GM18873 (cell line): ENCODE results near the gene OR8U1.
"Not testable (repeated sequence)": the region's sequence is repeated elsewhere in the genome, so short reads cannot be mapped to it uniquely, and the experiment has no call there.

Experiments
- ATAC-seq: cut with Tn5 transposase; IDR thresholded peaks from one replicate; pipeline ENCODE4 v1.9.1; 2021; ENCODE audit warnings: mild to moderate bottlenecking, moderate library complexity, moderate number of reproducible peaks; ENCODE audit not compliant: unreplicated experiment, low FRiP score

OR8U1 gene

GRCh38 chr11:56375324-56375723 is at the start of gene OR8U1:
OR8U1 (plus strand) TSS chr11:56375624; CDS start chr11:56375624, 0 bp downstream.
- ATAC-seq: no peak

DNA sequence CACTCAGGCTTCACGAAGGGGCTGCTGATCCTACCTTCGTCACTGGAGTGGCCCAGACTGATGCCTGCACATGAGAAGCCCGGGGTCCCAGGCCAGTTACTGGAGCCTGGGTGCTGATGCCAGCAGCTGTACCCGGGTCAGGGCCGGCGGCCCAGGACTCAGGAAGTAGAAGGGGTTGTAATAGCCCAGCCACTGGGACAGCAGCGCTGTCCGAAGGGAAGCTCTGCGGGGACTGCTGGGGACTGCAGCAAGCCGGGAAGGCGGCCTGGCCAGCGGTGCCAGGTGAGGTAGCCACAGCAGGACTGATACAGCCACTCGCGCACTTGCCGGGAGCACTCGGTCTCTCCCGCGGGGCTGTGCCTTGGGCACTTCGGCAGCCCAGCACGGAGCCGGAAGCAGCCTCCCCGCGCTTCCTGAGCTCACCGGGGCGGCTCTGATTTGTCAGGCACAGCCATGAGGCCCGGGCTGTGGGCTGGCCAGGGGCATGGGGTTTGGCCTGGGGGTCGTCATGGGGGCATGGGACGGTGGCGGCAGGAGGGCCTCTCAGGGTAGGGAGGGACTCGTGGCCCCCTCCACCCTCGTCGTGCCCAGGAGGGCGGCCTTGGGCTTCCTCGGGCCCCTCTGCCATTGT is 43.4 kb upstream of the OR8U1 start:
- no peak for ATAC-seq

GRCh38 chr11:56333156-56333555 is 42.3 kb upstream of the OR8U1 start:
- no peak for ATAC-seq

DNA sequence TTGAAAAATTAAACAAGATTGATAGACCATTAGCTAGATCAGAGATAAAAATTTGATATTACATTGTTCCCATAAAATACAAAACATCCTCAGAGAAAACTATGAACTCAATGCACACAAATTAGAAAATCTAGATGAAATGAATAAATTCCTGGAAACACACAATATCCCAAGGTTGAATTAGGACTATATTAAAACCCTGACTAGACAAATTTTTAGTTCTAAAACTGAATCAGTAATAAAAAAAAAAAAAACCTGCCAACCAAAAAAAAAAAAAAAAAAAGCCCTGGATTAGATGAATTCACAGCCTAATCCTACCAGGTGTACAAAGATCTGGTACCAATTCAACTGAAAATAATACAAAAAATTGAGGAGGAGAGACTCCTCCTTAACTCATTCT is 35.1 kb upstream of the OR8U1 start:
- no peak for ATAC-seq

- no peak for ATAC-seq
Observed at GRCh38 chr11:56345739-56346138, 29.7 kb upstream of the OR8U1 start, which contains the start of gene OR8K1. OR8K1 (plus strand) TSS chr11:56346039; CDS start chr11:56346039, 0 bp downstream.

DNA sequence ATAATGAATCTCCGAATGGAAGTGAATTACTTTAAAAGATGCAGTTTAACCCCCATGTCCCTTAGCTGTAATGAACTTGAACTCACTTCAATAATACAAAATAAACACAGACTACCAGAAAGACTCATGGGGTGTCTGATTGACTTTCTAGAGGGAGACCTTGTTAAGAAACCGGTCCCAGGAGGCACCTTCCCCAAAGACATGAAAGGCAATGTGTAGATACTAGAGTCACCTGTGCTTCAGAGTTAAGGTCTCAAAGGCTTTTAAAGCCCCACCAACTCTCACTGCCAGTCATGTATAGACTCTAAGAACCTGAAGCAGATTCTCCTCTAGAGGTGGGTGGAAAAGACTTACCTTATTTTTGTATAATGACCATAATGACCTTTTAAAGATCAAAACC is 21.4 kb upstream of the OR8U1 start, which contains the start of gene OR8J1:
Gene OR8J1, plus strand, starts transcription at position 301 of the 400 bp plus-strand sequence. CDS start 5,956 bp downstream, outside the sequence.
- no peak for ATAC-seq

- no peak for ATAC-seq
Observed at GRCh38 chr11:56380120-56380519, 4.7 kb downstream of the OR8U1 start.

DNA sequence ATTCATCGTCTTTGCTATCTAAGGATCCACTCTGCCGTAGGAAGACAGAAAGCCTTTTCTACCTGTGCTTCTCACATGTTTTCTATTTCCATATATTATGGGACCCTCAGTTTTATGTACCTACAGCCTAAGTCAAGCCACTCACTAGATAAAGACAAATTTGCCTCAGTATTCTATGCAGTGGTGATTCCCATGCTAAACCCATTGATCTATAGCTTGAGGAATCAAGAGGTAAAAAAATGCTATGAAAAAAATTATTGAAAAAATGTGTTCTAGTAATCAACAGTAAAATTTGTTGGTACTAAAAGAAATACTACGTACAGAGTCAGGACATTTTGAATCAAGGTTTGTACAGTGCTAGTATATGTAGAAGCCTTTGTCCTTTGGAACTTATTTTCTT is 19.0 kb downstream of the OR8U1 start:
- ATAC-seq: no peak

DNA sequence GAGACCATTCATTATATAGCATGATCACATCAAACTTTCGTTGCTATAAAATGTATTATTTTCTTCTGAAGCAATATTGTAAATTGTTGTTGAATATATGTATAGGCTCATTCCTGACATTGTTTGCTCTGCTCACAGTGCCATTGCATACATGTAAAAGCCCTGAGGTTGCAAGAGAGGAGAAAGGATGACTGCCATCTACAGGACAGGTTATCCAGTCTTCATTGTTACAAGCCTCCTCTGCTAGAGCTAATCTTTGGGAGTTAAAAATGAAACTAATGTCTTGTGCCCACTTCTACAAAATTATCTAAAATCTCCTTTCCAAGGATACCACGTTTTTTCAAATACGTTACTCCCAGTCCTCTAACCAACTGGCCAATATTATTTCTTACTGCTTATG is 20.6 kb downstream of the OR8U1 start:
- no peak for ATAC-seq

DNA sequence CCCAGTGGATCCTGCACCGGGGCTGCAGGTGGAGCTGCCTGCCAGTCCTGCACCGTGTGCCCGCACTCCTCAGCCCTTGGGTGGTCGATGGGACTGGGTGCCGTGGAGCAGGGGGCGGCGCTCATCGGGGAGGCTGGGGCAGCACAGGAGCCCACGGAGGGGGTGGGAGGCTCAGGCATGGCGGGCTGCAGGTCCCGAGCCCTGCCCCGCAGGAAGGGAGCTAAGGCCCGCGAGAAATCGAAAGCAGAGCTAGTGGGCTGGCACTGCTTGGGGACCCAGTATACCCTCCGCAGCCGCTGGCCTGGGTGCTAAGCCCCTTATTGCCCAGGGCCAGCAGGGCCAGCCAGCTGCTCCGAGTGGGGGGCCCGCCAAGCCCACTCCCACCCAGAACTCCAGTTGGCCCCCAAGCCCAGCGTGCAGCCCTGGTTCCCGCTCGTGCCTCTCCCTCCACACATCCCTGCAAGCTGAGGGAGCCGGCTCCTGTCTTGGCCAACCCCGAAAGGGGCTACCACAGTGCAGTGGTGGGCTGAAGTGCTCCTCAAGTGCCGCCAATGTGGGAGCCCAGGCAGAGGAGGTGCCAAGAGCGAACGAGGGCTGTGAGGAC is 26.5 kb downstream of the OR8U1 start:
- ATAC-seq: not testable (repeated sequence)

- ATAC-seq: no peak
Observed at GRCh38 chr11:56404393-56404792, 29.0 kb downstream of the OR8U1 start.

- no peak for ATAC-seq
Observed at GRCh38 chr11:56410801-56411200, 35.4 kb downstream of the OR8U1 start.

GRCh38 chr11:56412396-56412795 is 37.0 kb downstream of the OR8U1 start, which contains the start of gene OR5AL1:
OR5AL1 (plus strand) TSS chr11:56412696.
- ATAC-seq: no peak
